Measurements from ENCODE around the gene DSE.

DSE gene

DNA sequence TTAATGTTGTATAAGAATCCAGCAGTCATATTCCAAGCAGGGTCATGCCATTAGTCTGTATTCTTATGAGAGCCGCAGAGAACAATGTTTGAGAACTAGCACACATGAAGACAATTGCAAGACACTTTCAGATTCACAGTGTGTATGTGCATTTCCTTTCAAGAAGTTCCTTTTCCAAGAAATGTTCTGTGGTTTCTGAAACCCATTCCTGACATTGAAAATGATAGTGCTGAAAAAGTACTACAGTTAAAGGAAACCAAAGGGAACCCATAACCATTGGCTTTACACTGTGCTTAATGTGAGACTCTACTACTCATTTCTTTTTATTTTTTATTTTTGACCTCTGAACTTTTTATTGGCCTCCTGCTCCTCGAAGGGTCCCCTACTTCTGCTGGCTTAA is 86.2 kb downstream of the DSE start:
- TF ChIP-seq, protein P1, sequence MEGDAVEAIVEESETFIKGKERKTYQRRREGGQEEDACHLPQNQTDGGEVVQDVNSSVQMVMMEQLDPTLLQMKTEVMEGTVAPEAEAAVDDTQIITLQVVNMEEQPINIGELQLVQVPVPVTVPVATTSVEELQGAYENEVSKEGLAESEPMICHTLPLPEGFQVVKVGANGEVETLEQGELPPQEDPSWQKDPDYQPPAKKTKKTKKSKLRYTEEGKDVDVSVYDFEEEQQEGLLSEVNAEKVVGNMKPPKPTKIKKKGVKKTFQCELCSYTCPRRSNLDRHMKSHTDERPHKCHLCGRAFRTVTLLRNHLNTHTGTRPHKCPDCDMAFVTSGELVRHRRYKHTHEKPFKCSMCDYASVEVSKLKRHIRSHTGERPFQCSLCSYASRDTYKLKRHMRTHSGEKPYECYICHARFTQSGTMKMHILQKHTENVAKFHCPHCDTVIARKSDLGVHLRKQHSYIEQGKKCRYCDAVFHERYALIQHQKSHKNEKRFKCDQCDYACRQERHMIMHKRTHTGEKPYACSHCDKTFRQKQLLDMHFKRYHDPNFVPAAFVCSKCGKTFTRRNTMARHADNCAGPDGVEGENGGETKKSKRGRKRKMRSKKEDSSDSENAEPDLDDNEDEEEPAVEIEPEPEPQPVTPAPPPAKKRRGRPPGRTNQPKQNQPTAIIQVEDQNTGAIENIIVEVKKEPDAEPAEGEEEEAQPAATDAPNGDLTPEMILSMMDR (IDR thresholded peaks at IDR 0.05; ENCODE audit: low read depth, low read length, missing control alignments): no peak
- no peak for DNase-seq (ENCODE audit: low read depth)

DNA sequence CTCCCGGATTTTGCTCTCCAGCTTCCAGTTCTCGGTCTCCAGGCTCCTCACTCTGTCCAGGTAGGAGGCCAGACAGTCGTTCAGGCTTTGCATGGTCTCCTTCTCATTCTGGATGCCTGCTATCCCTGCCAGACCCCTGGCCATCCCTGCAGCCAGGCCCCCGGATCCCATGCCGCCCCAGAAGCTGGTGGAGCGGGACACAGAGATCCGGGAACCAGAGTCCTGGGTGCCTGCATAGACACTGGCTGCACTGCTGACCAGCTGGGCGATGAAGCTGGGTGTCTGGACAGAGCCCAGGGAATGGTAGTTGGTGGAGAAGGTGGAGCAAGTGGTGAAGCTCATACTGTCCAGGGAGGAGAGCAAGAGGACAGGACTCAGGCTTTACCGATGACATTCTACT is 87.5 kb downstream of the DSE start:
- TF ChIP-seq, protein P1 (IDR thresholded peaks at IDR 0.05; ENCODE audit: low read depth, low read length, missing control alignments): no peak
- H3K4me3 ChIP-seq (ENCODE audit: low read depth, low read length): no peak overlapping the region
- no peak for DNase-seq (ENCODE audit: low read depth)

More for the DNA sequence above, 86.2 kb downstream of the DSE start:
- H3K4me3 ChIP-seq (ENCODE audit: low read depth, low read length): no peak overlapping the region

DNA sequence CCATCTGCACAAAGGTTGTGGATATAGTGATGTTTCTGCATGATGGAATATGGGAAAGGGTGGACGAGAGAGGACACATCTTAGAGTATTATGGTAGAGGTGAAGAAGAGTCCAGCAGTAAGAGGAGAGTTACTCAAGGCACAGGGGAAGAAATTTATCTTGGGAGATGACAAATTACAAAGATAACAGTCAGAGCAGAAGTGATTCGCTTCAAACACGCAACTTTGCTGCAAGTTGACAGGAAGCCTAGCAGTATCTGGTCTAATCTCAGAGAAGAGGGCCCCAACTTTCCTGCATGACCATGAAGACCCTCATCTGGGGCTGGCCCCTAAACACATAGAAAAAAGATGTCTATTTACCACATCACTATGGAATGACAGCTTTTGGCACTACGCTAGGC is 89.2 kb downstream of the DSE start:
- DNase-seq (ENCODE audit: low read depth): no peak
- H3K4me3 ChIP-seq (ENCODE audit: low read depth, low read length): no peak overlapping the region
- TF ChIP-seq, protein P1 (IDR thresholded peaks at IDR 0.05; ENCODE audit: low read depth, low read length, missing control alignments): no peak

DNA sequence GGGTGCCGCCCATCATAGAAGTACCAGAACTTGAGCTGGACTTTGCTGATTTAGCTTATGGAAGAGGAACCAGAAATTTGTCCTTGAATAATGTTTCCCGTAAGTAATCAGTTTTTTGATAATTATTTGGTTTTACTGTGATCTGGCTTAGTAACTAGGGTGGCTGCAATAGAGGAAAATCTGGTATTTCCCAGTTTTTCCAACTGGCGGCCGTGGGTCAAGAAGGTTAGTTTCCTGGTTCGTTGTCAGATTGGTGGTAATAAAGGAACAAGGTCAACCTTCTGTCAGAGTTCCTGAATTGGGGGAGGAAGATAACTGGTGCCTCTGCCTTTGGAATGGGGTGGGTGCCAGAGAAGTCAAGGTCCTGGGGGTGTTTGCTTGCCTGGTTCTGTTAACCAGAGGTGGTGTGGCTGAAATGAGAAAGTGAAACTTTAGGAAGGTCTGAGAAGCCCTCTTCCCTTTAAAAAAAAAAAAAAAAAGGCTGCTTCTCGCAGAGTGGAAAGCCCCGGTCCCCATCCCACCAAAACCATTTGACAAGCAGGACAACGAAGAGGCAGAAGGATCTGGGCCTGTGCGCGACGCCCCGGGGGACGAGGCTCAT is 90.7 kb downstream of the DSE start, which contains the start of gene CALHM6:
Gene CALHM6, plus strand, starts transcription at position 45 of the 601 bp plus-strand sequence. Its CDS starts 555 bp downstream, at position 600.
- peak within 1 kb of the TSS; percentile 57 for H3K4me3 ChIP-seq (ENCODE audit: low read depth, low read length)
- no peak for DNase-seq (ENCODE audit: low read depth)
- TF ChIP-seq, protein P1 (IDR thresholded peaks at IDR 0.05; ENCODE audit: low read depth, low read length, missing control alignments): no peak

DNA sequence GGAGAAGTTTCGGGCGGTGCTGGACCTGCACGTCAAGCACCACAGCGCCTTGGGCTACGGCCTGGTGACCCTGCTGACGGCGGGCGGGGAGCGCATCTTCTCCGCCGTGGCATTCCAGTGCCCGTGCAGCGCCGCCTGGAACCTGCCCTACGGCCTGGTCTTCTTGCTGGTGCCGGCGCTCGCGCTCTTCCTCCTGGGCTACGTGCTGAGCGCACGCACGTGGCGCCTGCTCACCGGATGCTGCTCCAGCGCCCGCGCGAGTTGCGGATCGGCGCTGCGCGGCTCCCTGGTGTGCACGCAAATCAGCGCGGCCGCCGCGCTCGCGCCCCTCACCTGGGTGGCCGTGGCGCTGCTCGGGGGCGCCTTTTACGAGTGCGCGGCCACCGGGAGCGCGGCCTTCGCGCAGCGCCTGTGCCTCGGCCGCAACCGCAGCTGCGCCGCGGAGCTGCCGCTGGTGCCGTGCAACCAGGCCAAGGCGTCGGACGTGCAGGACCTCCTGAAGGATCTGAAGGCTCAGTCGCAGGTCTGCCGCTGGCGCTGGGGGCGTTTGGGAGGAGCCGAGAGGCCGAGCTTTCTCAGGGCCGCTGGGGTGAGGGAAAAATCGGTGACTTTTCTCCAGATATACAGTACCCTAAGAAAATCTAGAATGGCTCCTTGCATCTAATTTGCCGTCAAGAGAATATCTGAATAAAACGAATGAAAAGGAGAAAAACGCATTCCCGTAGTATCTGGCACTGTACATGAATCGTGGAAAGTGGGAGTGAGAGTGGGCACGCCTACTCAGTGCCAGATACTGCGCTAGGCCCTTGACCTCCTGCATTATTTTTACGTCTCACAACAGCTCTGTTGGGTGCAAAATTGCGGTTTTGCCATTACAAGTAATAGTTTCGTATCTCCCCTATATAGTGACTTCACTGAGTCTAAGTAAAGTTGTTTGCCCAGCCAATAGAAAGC is 91.5 kb downstream of the DSE start:
- TF ChIP-seq, protein P1 (IDR thresholded peaks at IDR 0.05; ENCODE audit: low read depth, low read length, missing control alignments): peak; percentile 2
- DNase-seq (ENCODE audit: low read depth): peak; percentile 26
- H3K4me3 ChIP-seq (ENCODE audit: low read depth, low read length): peak overlapping the region; percentile 57

DNA sequence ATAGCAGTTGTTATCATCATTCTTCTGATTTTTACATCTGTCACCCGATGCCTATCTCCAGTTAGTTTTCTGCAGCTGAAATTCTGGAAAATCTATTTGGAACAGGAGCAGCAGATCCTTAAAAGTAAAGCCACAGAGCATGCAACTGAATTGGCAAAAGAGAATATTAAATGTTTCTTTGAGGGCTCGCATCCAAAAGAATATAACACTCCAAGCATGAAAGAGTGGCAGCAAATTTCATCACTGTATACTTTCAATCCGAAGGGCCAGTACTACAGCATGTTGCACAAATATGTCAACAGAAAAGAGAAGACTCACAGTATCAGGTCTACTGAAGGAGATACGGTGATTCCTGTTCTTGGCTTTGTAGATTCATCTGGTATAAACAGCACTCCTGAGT is 92.6 kb downstream of the DSE start:
- TF ChIP-seq, protein P1 (IDR thresholded peaks at IDR 0.05; ENCODE audit: low read depth, low read length, missing control alignments): no peak
- H3K4me3 ChIP-seq (ENCODE audit: low read depth, low read length): no peak overlapping the region
- no peak for DNase-seq (ENCODE audit: low read depth)
